GM19468 (cell line): ENCODE measurements around the gene CNGA1.
"Not testable (repeated sequence)": the region's sequence is repeated elsewhere in the genome, so short reads cannot be mapped to it uniquely, and the experiment has no call there.

Experiments used
- ATAC-seq: cut with Tn5 transposase; IDR thresholded peaks from one replicate; pipeline ENCODE4 v1.9.1; 2021; ENCODE audit warnings: mild to moderate bottlenecking, moderate library complexity, moderate number of reproducible peaks; ENCODE audit not compliant: unreplicated experiment; ENCODE audit errors: extremely low read depth

The CNGA1 gene

DNA sequence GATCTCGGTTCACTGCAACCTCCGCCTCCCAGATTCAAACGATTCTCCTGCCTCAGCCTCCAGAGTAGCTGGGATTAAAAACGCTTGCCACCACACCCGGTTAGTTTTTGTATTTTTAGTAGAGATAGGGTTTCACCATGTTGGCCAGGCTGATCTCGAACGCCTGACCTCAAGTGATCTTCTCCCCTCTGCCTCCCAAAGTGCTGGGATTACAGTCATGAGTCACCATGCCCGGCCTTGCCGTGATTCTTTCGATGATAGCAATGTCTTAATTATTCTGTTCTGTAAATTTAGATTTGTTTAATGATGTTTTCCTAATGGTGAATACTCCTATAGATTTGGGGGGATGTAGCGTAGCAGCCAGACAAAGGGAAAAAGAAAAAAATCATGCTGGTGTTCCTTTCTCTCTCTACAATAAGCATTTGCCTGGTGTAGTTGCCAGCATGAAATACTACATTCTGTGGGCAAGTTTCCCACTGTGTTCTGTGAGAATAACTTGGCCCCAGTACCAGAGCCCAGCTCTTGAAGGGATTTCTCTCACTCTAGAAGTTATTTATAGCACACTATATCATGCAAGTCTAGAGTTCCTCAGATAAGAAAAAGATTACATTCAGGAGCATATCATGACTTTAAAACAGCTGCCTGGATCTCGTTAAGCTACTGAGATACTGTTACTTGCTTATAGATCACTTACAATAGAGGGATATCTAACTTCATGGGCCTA lies 15.5 kb upstream of the CNGA1 start:
- no peak for ATAC-seq

DNA sequence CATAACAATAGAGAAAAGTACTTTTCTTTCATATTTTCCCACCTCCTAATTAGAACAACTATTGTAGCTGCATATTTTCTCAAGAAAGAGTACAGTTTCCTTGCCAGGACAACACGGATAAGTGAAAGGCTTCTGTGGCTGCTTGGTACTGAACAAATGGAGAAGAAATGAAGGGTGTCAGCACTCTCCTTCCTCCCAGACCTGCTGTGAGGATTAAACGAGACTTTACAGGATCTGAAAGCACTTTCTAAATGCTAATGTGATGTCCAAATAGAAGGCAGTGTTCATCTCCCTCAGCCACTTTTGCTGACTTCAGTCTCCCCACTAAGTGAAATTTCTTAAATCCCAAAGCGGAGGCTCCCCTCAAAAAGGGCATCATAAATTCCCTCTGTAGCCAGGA lies 14.0 kb upstream of the CNGA1 start:
- no peak for ATAC-seq

DNA sequence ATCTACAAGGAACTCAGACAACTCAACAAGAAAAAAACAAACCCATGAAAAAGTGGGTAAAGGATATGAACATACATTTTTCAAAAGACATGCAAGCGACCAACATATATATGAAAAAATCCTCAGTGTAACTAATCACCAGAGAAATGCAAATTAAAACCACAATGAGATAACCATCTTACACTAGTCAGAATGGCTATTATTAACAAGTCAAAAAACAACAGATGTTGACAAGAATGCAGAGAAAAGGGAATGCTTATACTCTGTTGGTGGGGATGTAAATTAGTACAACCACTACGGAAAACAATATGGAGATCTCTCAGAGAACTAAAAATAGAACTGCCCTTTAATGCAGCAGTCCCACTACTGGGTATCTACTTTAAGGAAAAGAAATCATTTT lies 12.2 kb upstream of the CNGA1 start:
- ATAC-seq: no peak

- ATAC-seq: peak; percentile 38
Measured at GRCh38 chr4:48027653-48028052, 11.2 kb upstream of the CNGA1 start.

DNA sequence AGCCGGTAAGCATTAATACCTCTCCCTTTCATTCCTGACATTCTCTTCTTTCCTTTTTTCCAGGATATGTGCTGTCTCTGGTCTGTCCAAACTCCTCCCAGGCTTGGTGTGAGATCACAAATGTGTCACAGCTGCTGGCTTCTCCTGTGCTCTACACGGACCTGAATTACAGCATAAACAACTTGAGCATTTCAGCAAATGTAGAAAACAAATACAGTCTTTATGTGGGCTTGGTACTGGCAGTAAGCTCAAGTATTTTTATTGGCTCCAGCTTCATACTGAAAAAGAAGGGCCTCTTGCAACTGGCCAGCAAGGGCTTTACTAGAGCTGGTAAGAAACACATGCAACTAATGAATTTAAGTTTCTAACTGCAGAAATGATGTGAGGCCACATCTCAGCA lies 8.5 kb upstream of the CNGA1 start:
- no peak for ATAC-seq

DNA sequence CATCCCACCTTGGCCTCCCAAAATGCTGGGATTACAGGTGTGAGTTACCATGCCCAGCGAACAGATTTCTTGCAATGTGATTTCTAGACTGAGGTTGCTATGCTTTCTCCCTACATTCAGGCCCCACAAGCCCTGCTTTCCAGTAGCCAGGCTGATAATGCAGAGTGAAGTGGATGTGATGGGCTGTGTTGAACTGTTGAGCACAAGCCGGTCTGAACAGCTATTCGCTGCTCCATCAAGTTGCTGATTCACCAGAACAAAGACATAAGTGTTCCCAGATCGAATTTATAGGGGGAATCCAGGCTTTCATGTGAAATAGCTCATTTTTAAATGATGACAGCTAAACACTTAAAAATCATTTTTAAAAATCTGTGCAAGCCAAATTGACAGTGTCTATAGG lies 8.0 kb upstream of the CNGA1 start:
- ATAC-seq: no peak

GRCh38 chr4:48022192-48022799 lies 5.8 kb upstream of the CNGA1 start:
- ATAC-seq: no peak

DNA sequence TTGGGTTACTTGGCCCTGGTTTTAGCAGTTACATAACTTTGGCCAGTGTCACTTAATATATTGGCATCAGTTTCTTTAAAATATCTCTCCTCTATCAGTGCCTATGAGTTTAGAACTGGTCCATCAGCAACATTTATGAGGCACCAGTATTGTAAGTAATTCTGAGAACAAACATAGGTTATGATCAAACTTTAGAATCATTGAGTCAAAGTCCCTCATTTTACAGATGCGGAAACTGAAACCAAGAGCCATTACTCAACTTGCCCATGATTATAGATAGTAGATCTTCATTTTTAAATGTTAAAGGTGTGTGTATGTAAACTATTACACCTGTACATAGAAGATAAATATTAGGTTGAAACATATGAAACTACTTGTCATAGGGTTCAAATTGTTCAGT lies 4.6 kb upstream of the CNGA1 start:
- no peak for ATAC-seq

- no peak for ATAC-seq
Measured at GRCh38 chr4:48018112-48018511, 1.6 kb upstream of the CNGA1 start.

DNA sequence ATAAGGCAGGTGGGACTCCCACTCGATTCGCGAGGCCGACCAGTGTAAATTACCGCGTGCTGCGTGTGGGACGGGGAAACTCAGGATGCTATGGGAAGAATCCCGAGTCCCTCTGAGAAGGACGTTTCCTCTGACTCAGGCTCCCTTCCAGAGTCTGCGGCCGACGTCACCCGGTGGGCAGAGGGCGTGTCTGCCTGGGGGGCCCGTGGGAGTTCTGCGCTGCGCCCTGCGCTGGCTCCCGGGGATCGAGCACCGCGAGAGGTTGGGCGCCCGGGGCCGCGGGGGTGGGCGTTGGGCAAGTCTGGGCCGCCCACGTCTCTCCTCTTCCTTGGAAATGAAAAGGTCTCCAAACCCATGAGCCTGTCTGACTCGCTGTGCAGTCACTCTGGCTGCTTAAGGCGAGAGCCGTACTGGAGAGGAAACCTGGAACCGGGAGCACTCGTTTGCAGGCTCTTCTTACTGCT lies 659 bp upstream of the CNGA1 start:
- ATAC-seq: no peak

DNA sequence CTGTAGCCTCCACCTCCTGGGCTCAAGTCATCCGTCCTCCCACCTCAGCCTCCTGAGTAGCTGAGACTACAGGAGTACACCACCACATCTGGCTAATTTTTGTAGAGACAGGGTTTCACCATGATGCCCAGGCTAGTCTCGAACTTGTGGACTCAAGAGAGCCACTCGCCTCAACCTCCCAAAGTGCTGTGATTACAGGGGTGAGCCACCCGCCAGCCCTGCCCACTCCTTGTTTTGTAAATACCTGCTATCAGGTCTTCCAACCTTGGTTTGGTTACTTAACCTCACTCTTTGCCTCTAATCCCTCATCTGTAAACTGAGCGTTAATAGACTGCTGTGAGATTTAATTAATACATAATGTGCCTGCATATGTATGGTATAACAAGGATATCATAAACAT lies 803 bp downstream of the CNGA1 start:
- ATAC-seq: no peak

DNA sequence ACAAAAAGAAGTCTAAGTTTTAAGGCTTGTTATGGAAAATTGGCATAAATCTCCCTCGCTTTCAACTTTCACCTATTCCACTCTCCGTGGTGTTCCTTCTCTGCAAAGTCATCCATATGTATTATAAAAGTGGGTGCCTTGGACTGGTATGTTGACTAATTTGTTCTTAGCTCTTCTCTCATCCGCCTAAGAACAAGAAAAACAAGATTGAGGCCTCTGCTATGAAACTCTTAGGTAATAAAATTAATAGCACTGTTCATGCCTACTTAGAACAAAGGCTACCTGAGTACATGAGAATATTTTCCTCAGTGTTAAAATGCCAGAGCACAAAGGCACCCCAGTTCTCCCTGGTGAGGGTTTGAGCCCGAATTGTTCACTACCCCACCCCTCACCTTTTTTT lies 1.3 kb downstream of the CNGA1 start:
- ATAC-seq: no peak

DNA sequence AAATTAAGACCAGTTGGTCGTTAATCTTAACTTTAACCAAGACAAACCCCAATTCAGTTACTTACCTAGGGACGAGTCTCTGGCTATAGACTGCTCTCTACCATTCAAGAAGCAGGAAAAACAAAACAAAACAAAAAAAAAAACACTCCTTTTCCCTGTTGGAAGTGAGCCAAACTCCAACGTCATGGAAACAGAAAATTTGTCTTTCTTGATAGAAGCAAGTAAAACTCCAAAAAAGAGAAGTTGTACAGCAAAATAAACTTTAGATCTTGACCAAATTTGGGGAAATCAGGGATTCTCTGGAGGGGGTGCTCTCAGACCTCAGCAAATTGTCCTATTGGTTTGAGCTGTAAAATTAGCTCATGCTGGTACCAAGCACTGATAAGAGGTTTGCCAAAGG lies 3.7 kb downstream of the CNGA1 start:
- no peak for ATAC-seq

DNA sequence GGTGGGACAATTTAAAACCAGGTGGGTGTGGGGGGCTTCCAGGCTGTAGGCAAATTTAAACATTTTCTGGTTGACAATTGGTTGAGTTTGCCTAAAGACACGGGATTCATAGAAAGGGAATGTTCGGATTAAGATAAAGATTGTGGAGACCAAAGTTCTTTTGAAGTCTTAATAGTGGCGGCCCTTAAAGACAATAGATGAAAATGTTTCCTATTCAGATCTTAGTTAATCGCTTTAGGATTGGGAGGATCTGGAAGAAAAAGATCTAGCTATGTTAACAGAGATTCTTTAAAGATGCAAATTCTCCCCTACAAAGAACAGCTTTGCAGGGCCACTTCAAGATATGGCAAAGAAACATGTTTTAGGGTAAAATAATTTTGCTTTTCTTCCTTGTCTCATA lies 4.8 kb downstream of the CNGA1 start:
- no peak for ATAC-seq

DNA sequence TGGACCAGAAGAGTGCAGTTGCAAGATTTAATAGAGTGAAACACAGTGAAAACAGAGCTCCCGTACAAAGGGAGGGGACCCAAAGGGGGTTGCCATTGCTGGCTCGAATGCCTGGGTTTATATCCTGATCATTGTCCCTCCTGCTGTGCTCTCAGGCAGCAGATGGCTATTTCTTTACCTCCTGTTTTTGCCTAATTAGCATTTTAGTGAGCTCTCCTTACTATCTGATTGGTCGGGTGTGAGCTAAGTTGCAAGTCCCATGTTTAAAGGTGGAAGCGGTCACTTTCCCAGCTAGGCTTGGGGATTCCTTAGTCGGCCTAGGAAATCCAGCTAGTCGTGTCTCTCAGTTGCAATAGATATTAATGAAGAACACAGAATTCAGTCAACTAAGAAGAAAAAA lies 5.6 kb downstream of the CNGA1 start:
- not testable (repeated sequence) for ATAC-seq

- ATAC-seq: no peak
Measured at GRCh38 chr4:48008021-48008596, 8.4 kb downstream of the CNGA1 start.

DNA sequence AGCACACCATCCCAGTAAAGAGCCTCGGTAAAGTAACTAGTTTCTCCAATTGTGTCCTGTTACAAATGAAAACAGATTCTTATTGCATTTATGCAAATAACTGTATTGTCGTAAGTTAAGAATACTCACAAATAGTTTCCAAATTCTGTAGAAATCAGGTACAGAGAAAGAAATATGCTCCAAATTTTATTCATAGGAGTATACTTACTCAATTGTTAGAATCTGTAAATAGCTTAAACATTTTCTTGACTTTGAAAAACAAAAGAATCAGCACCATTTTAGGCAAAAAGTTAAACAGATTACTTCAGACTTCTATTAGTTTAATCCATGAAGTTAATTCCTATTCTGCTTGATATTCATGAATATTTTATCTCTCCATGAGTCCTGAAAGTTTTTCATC lies 10.7 kb downstream of the CNGA1 start:
- ATAC-seq: no peak

DNA sequence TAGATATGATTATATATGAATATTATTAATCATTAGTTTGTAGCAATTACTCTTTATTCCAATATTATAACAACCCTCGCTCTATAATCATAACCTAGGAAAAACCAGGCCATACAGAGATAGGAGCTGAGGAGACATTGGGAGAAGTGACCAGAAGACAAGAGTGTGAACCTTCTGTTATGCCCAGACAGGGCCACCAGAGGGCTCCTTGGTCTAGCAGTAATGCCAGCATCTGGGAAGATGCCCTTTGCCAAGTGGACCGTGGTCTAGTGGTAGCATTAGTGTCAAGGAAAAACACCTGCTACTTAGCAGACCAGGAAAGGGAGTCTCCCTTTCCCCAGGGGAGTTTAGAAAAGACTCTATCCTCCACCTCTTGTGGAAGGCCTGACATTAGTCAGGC lies 12.9 kb downstream of the CNGA1 start:
- not testable (repeated sequence) for ATAC-seq

DNA sequence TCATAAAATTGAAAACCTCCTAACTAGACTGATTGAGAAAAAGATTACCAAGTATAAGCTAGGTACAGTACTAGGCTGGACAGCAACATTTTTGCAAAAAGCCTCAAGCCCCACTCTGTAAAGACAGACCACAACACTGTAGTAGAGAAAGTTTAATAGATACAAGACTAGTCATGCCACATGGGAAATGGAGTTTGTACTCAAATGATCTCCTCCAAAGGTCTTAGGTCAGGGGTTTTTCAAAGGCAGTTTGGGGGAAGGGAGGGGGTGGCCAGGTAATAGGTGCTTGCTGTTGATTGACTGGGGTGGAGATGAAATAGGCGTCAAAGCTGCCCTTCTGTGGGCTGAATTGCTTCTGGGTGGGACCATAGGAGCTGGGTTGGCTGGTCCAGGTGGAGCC lies 14.2 kb downstream of the CNGA1 start:
- no peak for ATAC-seq

DNA sequence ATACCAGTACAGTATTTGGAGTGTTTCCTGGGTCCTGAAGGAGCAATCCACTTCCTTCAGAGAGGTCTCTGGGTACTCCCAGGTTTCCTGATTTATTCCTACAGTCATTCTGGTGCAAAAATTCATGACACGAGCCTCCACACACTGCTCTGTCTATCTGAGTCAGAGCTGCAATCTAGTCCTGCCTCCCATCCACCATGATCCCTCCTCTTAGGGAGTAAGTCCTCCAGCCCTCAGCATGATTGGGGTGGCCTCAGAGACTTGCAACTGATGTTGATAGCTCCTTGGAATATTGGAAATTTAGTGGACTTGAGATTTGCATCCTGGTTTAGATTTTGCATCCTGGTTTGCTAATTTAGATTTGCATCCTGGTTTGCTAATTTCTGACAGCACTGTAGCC lies 20.5 kb downstream of the CNGA1 start:
- no peak for ATAC-seq

DNA sequence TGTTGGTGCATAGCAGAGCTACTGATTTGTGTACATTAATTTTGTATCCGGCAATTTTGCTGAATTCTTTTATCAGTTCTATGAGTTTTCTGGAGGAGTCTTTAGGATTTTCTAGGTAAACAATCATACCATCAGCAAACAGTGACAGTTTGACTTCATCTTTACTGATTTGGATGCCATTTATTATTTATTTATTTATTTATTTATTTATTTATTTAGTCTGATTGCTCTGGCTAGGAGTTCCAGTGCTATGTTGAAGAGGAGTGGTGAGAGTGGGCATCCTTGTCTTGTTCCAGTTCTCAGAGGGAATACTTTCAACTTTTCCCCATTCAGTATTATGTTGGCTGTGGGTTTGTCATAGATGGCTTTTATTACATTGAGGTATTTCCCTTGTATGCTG lies 24.0 kb downstream of the CNGA1 start:
- not testable (repeated sequence) for ATAC-seq

- no peak for ATAC-seq
Measured at GRCh38 chr4:47990145-47990544, 26.3 kb downstream of the CNGA1 start.
